ENCODE data around the gene OLFML3. TPM values are rescaled to one million over a fixed set of nuclear protein-coding genes. Genes with fewer than 3 reads are reported as not detected.

OLFML3 gene
- total RNA-seq, 1 experiment from 2014 or later: 171 TPM

DNA sequence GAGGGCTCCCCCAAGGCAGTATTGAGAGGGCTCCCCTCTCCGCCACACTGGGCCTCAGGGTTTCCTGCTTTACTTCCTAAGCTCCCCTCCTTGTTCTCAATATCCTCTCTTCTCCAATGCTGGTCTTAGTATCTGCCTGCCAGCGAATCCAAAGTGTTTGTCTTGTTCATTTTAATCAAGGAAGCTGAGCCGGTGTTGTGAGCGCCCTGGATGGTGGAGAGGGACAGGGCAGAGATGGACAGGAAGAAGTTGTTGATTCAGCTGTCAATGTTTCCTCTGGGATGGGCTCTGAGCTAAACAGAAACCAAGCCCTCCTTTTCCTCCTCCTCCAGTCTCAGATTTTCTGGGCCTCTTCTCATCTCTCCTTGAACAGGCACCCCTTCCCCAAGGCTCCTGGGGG is 5.4 kb downstream of the OLFML3 start:
- Histone ChIP-seq H3K4me1 (ENCODE audit: insufficient read depth, low read length) (peaks cover 10% of the 10 kb centered on the region; the same call in 1 of the 2 replicates), H3K79me1 (ENCODE audit: insufficient read depth, low read depth, low read length, poor library complexity, severe bottlenecking) (peaks cover 6% of the 10 kb centered on the region), H3K79me2 (ENCODE audit: insufficient read depth, low read length) (peaks cover 6% of the 10 kb centered on the region; the same call in 1 of the 2 replicates), H4K5ac (ENCODE audit: insufficient read length, low read depth, low read length) (no peak overlapping the region), H2BK20ac (ENCODE audit: low read depth, low read length, poor library complexity, severe bottlenecking) (no peak overlapping the region), H2BK15ac (ENCODE audit: low read depth, low read length) (no peak overlapping the region), H3K56ac (ENCODE audit: insufficient read length, low read depth, low read length) (no peak overlapping the region), H3K27me3 (ENCODE audit: insufficient read depth, low read length) (no peaks in the 10 kb centered on the region), H2AFZ (ENCODE audit: low read length) (no peak overlapping the region), H3K4ac (ENCODE audit: low read depth, low read length) (no peak overlapping the region), H2AK5ac (ENCODE audit: insufficient read length, low read length) (no peak overlapping the region), H3K23me2 (ENCODE audit: insufficient read length, low read depth, low read length, poor library complexity, severe bottlenecking) (peaks cover 6% of the 10 kb centered on the region), H2BK120ac (ENCODE audit: low read depth, low read length, poor library complexity, severe bottlenecking) (no peak overlapping the region), H4K20me1 (ENCODE audit: control insufficient read depth, insufficient read depth, insufficient read length) (no peaks in the 10 kb centered on the region), H4K91ac (ENCODE audit: insufficient read length, low read depth, low read length) (no peak overlapping the region), H3K27ac (ENCODE audit: insufficient read length, low read depth, low read length) (no peak overlapping the region), H3K4me2 (ENCODE audit: insufficient read depth, insufficient read length, low read length) (no peak overlapping the region), H3K18ac (ENCODE audit: insufficient read length, low read depth, low read length) (no peak overlapping the region), H3K9ac (ENCODE audit: extremely low read depth, insufficient read length, low read length) (no peak overlapping the region), H3K14ac (ENCODE audit: insufficient read depth, low read length) (no peak overlapping the region), H2BK12ac (ENCODE audit: insufficient read length, low read depth, low read length) (no peak overlapping the region), H2BK5ac (ENCODE audit: insufficient read length, low read length) (no peak overlapping the region), H3K9me3 (ENCODE audit: control insufficient read depth, low read depth, low read length) (peaks cover 10% of the 10 kb centered on the region), H4K8ac (replicated peaks; ENCODE audit: insufficient read length, low read depth, low read length) (no peak overlapping the region), H3K23ac (ENCODE audit: insufficient read length, low read depth, low read length) (no peak overlapping the region), H3T11ph (ENCODE audit: low read length) (no peak overlapping the region)
- no CpG with 5 or more reads among the region's 4 CpGs for WGBS (ENCODE audit: extremely low coverage, insufficient read length, low lambda C conversion rate)
- TF ChIP-seq, protein P1, sequence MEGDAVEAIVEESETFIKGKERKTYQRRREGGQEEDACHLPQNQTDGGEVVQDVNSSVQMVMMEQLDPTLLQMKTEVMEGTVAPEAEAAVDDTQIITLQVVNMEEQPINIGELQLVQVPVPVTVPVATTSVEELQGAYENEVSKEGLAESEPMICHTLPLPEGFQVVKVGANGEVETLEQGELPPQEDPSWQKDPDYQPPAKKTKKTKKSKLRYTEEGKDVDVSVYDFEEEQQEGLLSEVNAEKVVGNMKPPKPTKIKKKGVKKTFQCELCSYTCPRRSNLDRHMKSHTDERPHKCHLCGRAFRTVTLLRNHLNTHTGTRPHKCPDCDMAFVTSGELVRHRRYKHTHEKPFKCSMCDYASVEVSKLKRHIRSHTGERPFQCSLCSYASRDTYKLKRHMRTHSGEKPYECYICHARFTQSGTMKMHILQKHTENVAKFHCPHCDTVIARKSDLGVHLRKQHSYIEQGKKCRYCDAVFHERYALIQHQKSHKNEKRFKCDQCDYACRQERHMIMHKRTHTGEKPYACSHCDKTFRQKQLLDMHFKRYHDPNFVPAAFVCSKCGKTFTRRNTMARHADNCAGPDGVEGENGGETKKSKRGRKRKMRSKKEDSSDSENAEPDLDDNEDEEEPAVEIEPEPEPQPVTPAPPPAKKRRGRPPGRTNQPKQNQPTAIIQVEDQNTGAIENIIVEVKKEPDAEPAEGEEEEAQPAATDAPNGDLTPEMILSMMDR (conservative IDR thresholded peaks at IDR 0.05): no peak
- no peak for DNase-seq
- H3K36me3 Mint-ChIP-seq (ENCODE audit: insufficient read depth in 1 of 3, low read depth in 3 of 3): peaks cover 52 to 79% (median 77%) of the 10 kb centered on the region in 3 experiments
- peaks cover 39 to 41% of the 10 kb centered on the region in 2 experiments for H3K4me1 Mint-ChIP-seq
- H3K27me3 Mint-ChIP-seq (ENCODE audit: low read depth): peaks cover 6% of the 10 kb centered on the region
- H3K4me3 Mint-ChIP-seq: no peak overlapping the region
- no peak overlapping the region for H3K27ac Mint-ChIP-seq
- H3K9me3 Mint-ChIP-seq: peaks cover 32 to 35% of the 10 kb centered on the region in 2 experiments

Data from H9 (cell line).